GM23248 (cell line): ENCODE data around the gene MTMR4. TPM values are rescaled to one million over a fixed set of nuclear protein-coding genes. Genes with fewer than 3 reads are reported as not detected.

Source experiments
- DNase-seq: peaks from one replicate; pipeline ENCODE4 v3.0.0-alpha.2; 2015
- H2AFZ ChIP-seq: fragments of 200-600 bp; sonication (generic); 2 replicates; pipeline ENCODE4 v1.6.1; 2016; ENCODE audit warnings: antibody characterized with exemption
- H3F3A ChIP-seq: fragments of 200-600 bp; sonication (generic); 2 replicates; pipeline ENCODE4 v1.6.1; 2016; ENCODE audit warnings: mild to moderate bottlenecking, antibody characterized with exemption, mixed run types; ENCODE audit not compliant: insufficient read depth
- H3K27ac ChIP-seq: fragments of 200-600 bp; sonication (generic); 2 replicates; pipeline ENCODE4 v1.5.1; 2016; ENCODE audit warnings: mild to moderate bottlenecking
- H3K27me3 ChIP-seq: fragments of 200-600 bp; sonication (generic); replicated peaks from 2 replicates; pipeline ENCODE4 v1.6.1; 2016; ENCODE audit warnings: mild to moderate bottlenecking; ENCODE audit not compliant: insufficient read depth
- H3K36me3 ChIP-seq: fragments of 200-600 bp; sonication (generic); 2 replicates; pipeline ENCODE4 v1.6.1; 2016; ENCODE audit warnings: low read depth, mild to moderate bottlenecking
- H3K4me1 ChIP-seq: fragments of 200-600 bp; sonication (generic); 2 replicates; pipeline ENCODE4 v1.6.1; 2016; ENCODE audit warnings: mild to moderate bottlenecking; ENCODE audit not compliant: insufficient read depth
- H3K4me2 ChIP-seq: fragments of 200-600 bp; sonication (generic); one replicate; pipeline ENCODE4 v1.6.1; 2016; ENCODE audit warnings: mild to moderate bottlenecking; ENCODE audit not compliant: unreplicated experiment
- H3K4me3 ChIP-seq: fragments of 200-600 bp; sonication (generic); 2 replicates; pipeline ENCODE4 v1.5.1; 2016; ENCODE audit warnings: mild to moderate bottlenecking
- H3K79me2 ChIP-seq: fragments of 200-600 bp; sonication (generic); 2 replicates; pipeline ENCODE4 v1.6.1; 2016; ENCODE audit warnings: mild to moderate bottlenecking; ENCODE audit not compliant: insufficient read depth
- H3K9ac ChIP-seq: fragments of 200-600 bp; sonication (generic); 2 replicates; pipeline ENCODE4 v1.6.1; 2016; ENCODE audit warnings: mild to moderate bottlenecking
- H3K9me2 ChIP-seq: fragments of 200-600 bp; sonication (generic); 2 replicates; pipeline ENCODE4 v1.6.1; 2016; ENCODE audit warnings: mixed run types, mild to moderate bottlenecking, moderate library complexity; ENCODE audit not compliant: insufficient read depth
- H3K9me3 ChIP-seq: fragments of 200-600 bp; sonication (generic); one replicate; pipeline ENCODE4 v1.6.1; 2017; ENCODE audit warnings: low read depth
- H4K20me1 ChIP-seq: fragments of 200-600 bp; sonication (generic); 2 replicates; pipeline ENCODE4 v1.6.0; 2016; ENCODE audit not compliant: insufficient read depth
- EZH2 ChIP-seq: fragments of 200-600 bp; sonication (generic); IDR thresholded peaks from 2 replicates; pipeline ENCODE4 v1.6.1; 2018; ENCODE audit warnings: antibody characterized with exemption, mild to moderate bottlenecking; ENCODE audit not compliant: insufficient read depth, poor library complexity, severe bottlenecking
- EZH2phosphoT487 ChIP-seq: fragments of 200-600 bp; sonication (generic); IDR thresholded peaks from 2 replicates; pipeline ENCODE4 v1.6.1; 2018; ENCODE audit warnings: antibody characterized with exemption, moderate library complexity, mild to moderate bottlenecking, low read depth; ENCODE audit not compliant: insufficient read depth
- WGBS, 2 experiments: methylation state at CpG; one replicate each; pipeline ENCODE4 v1.1.6; 2015 to 2017; ENCODE audit warnings: low lambda C conversion rate in 2 of 2, low coverage in 1 of 2; ENCODE audit errors: missing lambda C conversion rate in 2 of 2; 5-methylcytosine and 5-hydroxymethylcytosine counted together
- in situ Hi-C: fragments of 300-500 bp; cut with MboI; formaldehyde crosslinking; loops from 2 replicates; pipeline ENCODE4 v1.15.0; 2020
- polyA plus RNA-seq: library from polyadenylated mRNA; unstranded; fragments of >200 nt; fragmentation: Nextera tagmentation; extraction: Ambion mirVana; gene quantifications from 2 replicates; pipeline ENCODE4 v1.2.1, GENCODE V29; 2016
- total RNA-seq: library from RNA; depleted of rRNA; stranded (reverse); fragments of >200 nt; shearing (Covaris generic); gene quantifications from 2 replicates; pipeline ENCODE4 v1.2.3, GENCODE V29; 2014

Gene MTMR4
- total and polyA plus RNA-seq, 2 experiments from 2014 or later, result 8.2 to 19.6 TPM

GRCh38 chr17:58498177-58498828 lies 16.1 kb downstream of the MTMR4 start:
- no peaks in the 10 kb centered on the region for H3K27me3 ChIP-seq
- no peaks in the 10 kb centered on the region for H3K9me3 ChIP-seq
- no peaks in the 10 kb centered on the region for H3K9me2 ChIP-seq
- no peak for DNase-seq
- peaks cover 16% of the 10 kb centered on the region for H3K36me3 ChIP-seq
- no peak overlapping the region for H3K4me2 ChIP-seq
- H3F3A ChIP-seq, result no peaks in the 10 kb centered on the region
- no peak overlapping the region for H3K27ac ChIP-seq
- no peak overlapping the region for H3K4me3 ChIP-seq
- H2AFZ ChIP-seq, result no peak overlapping the region
- H3K4me1 ChIP-seq, result no peaks in the 10 kb centered on the region
- H4K20me1 ChIP-seq, result no peaks in the 10 kb centered on the region
- no peak overlapping the region for H3K9ac ChIP-seq
- H3K79me2 ChIP-seq, result no peaks in the 10 kb centered on the region
- 88 to 92% methylated on average over 5 to 6 of the region's 6 CpGs for WGBS, 2 experiments
- TF ChIP-seq EZH2 (no peak), EZH2phosphoT487 (no peak)
- in situ Hi-C loops, result no loop called here

- Histone ChIP-seq H3K4me3 (no peak overlapping the region), H3K9me3 (no peaks in the 10 kb centered on the region), H3K9ac (no peak overlapping the region), H3K9me2 (no peaks in the 10 kb centered on the region), H3K79me2 (no peaks in the 10 kb centered on the region), H3F3A (no peaks in the 10 kb centered on the region), H3K27me3 (no peaks in the 10 kb centered on the region), H4K20me1 (no peaks in the 10 kb centered on the region), H2AFZ (no peak overlapping the region), H3K27ac (no peak overlapping the region), H3K4me2 (no peak overlapping the region), H3K4me1 (no peaks in the 10 kb centered on the region), H3K36me3 (peaks cover 29% of the 10 kb centered on the region)
- in situ Hi-C loops, result no loop called here
- no peak for DNase-seq
- WGBS, 2 experiments, result 85 to 94% methylated on average over 4 of the region's 4 CpGs
- no peak for TF ChIP-seq EZH2
- no peak for TF ChIP-seq EZH2phosphoT487
Measured at GRCh38 chr17:58493506-58493905, 20.9 kb downstream of the MTMR4 start.

GRCh38 chr17:58492238-58493121 lies 22.0 kb downstream of the MTMR4 start:
- H3K79me2 ChIP-seq, result no peaks in the 10 kb centered on the region

GRCh38 chr17:58491510-58492045 lies 22.9 kb downstream of the MTMR4 start:
- H2AFZ ChIP-seq, result no peak overlapping the region
- no peaks in the 10 kb centered on the region for H3K9me3 ChIP-seq
- no peak overlapping the region for H3K4me2 ChIP-seq
- in situ Hi-C loops, result no loop called here
- H3K9ac ChIP-seq, result no peak overlapping the region
- DNase-seq, result no peak
- no peak overlapping the region for H3K4me3 ChIP-seq
- no peaks in the 10 kb centered on the region for H4K20me1 ChIP-seq
- H3K27me3 ChIP-seq, result no peaks in the 10 kb centered on the region
- TF ChIP-seq EZH2, result no peak
- no peak for TF ChIP-seq EZH2phosphoT487
- 98% methylated on average over 6 of the region's 6 CpGs for WGBS, 2 experiments
- no peaks in the 10 kb centered on the region for H3K9me2 ChIP-seq
- no peaks in the 10 kb centered on the region for H3K79me2 ChIP-seq
- no peaks in the 10 kb centered on the region for H3F3A ChIP-seq
- H3K36me3 ChIP-seq, result peaks cover 29% of the 10 kb centered on the region
- no peak overlapping the region for H3K27ac ChIP-seq
- H3K4me1 ChIP-seq, result no peaks in the 10 kb centered on the region

More at GRCh38 chr17:58492238-58493121, 22.0 kb downstream of the MTMR4 start:
- TF ChIP-seq EZH2phosphoT487 (no peak), EZH2 (no peak)
- H3K4me1 ChIP-seq, result no peaks in the 10 kb centered on the region
- no peak overlapping the region for H2AFZ ChIP-seq
- H3K4me3 ChIP-seq, result no peak overlapping the region
- H3K9me3 ChIP-seq, result no peaks in the 10 kb centered on the region
- in situ Hi-C loops, result no loop called here
- no peaks in the 10 kb centered on the region for H3K27me3 ChIP-seq
- no peak overlapping the region for H3K4me2 ChIP-seq
- H3K9me2 ChIP-seq, result no peaks in the 10 kb centered on the region
- H3F3A ChIP-seq, result no peaks in the 10 kb centered on the region
- no peak overlapping the region for H3K27ac ChIP-seq
- H3K36me3 ChIP-seq, result peaks cover 29% of the 10 kb centered on the region
- WGBS, 2 experiments, result 91 to 93% methylated on average over 11 of the region's 11 CpGs
- DNase-seq, result no peak
- no peaks in the 10 kb centered on the region for H4K20me1 ChIP-seq
- no peak overlapping the region for H3K9ac ChIP-seq
